ENCODE measurements around the gene CBX8. TPM values are rescaled to one million over a fixed set of nuclear protein-coding genes. Genes with fewer than 3 reads are reported as not detected.

Gene CBX8
- total and polyA plus RNA-seq, 2 of the 13 experiments (the other 11 are each of a cell fraction or from before 2014, with no cell fraction given) = 0.34 to 12.6 TPM

GRCh38 chr17:79831265-79832217, 34.7 kb upstream of the CBX8 start (continued):
- TF ChIP-seq TFE3 (CRISPR knock-in tag; IDR thresholded peaks at IDR 0.05) (peak; percentile 18; the same call in 1 of the 2 replicates), HNRNPK (IDR thresholded peaks at IDR 0.05; ENCODE audit: low read depth, low read length, poor library complexity, severe bottlenecking) (peak; percentile 76), ZNF639 (CRISPR knock-in tag; conservative IDR thresholded peaks at IDR 0.05) (no peak), ZNF724P (CRISPR knock-in tag; IDR thresholded peaks at IDR 0.05; ENCODE audit: borderline replicate concordance) (no peak), ZNF251 (CRISPR knock-in tag; IDR thresholded peaks at IDR 0.05) (0 out of 2 replicates have a peak, but pooled peaks have one; percentile 11), NCOR1 (IDR thresholded peaks at IDR 0.05; ENCODE audit: borderline replicate concordance, low read length) (no peak), NFE2L1 (CRISPR knock-in tag; IDR thresholded peaks at IDR 0.05; ENCODE audit: borderline replicate concordance) (no peak), TBX2 (CRISPR knock-in tag; IDR thresholded peaks at IDR 0.05; ENCODE audit: borderline replicate concordance) (peak; percentile 32; the same call in 1 of the 2 replicates), TGIF2 (CRISPR knock-in tag; IDR thresholded peaks at IDR 0.05) (0 out of 2 replicates have a peak, but pooled peaks have one; percentile 32), GTF3A (CRISPR knock-in tag; conservative IDR thresholded peaks at IDR 0.05) (0 out of 2 replicates have a peak, but pooled peaks have one; percentile 13), NR2F6 (IDR thresholded peaks at IDR 0.05) (peak; percentile 35; the same call in 1 of the 2 replicates), NR2F6 (CRISPR knock-in tag; IDR thresholded peaks at IDR 0.05) (peak; percentile 77; the same call in 1 of the 2 replicates), ZNF136 (CRISPR knock-in tag; IDR thresholded peaks at IDR 0.05; ENCODE audit: low read depth) (no peak; the same call in 1 of the 2 replicates), ZNF709 (CRISPR knock-in tag; IDR thresholded peaks at IDR 0.05) (peak; percentile 14; the same call in 1 of the 2 replicates), HNF4A (CRISPR knock-in tag; IDR thresholded peaks at IDR 0.05) (0 out of 2 replicates have a peak, but pooled peaks have one; percentile 5), NR3C1 (CRISPR knock-in tag; IDR thresholded peaks at IDR 0.05) (no peak), MIXL1 (CRISPR knock-in tag; IDR thresholded peaks at IDR 0.05) (0 out of 2 replicates have a peak, but pooled peaks have one; percentile 12), ELF1 (CRISPR knock-in tag; IDR thresholded peaks at IDR 0.05) (peak; percentile 9; the same call in 1 of the 2 replicates), BCL3 (CRISPR knock-in tag; IDR thresholded peaks at IDR 0.05) (peak; percentile 71; the same call in 1 of the 2 replicates), YY1 (IDR thresholded peaks at IDR 0.05; ENCODE audit: insufficient read depth, insufficient replicate concordance, low read depth, low read length) (no peak), ZNF614 (CRISPR knock-in tag; IDR thresholded peaks at IDR 0.05; ENCODE audit: borderline replicate concordance) (peak; percentile 41; the same call in 1 of the 2 replicates), BCL6 (CRISPR knock-in tag; IDR thresholded peaks at IDR 0.05) (peak; percentile 38; the same call in 1 of the 2 replicates), ZBTB10 (CRISPR knock-in tag; IDR thresholded peaks at IDR 0.05; ENCODE audit: borderline replicate concordance) (no peak)

Measured in HepG2 (cell line).